Measurements from ENCODE around the gene GLUD2. TPM values are rescaled to one million over a fixed set of nuclear protein-coding genes. Genes with fewer than 3 reads are reported as not detected.
"Not testable (repeated sequence)": the region's sequence is repeated elsewhere in the genome, so short reads cannot be mapped to it uniquely, and the experiment has no call there.

The GLUD2 gene
- total RNA-seq = 3.7 TPM

GRCh38 chrX:121047441-121048419 lies at the start of gene GLUD2:
Gene GLUD2 (plus strand): TSS chrX:121047610. CDS start chrX:121047685, 75 bp downstream.
- peak; percentile 77 for DNase-seq (ENCODE audit: low spot score)
- ATAC-seq = peak; percentile 99

- ATAC-seq (no peak), DNase-seq (ENCODE audit: low spot score) (no peak)
Observed at GRCh38 chrX:120999413-120999812, 48.0 kb upstream of the GLUD2 start.

- DNase-seq (ENCODE audit: low spot score) (no peak), ATAC-seq (peak; percentile 72)
Observed at GRCh38 chrX:121000589-121000988, 46.8 kb upstream of the GLUD2 start.

- DNase-seq (ENCODE audit: low spot score) = no peak
- ATAC-seq = peak; percentile 19
Observed at GRCh38 chrX:121008920-121009319, 38.5 kb upstream of the GLUD2 start.

GRCh38 chrX:121009764-121010163 lies 37.6 kb upstream of the GLUD2 start:
- DNase-seq (ENCODE audit: low spot score) (no peak), ATAC-seq (no peak)

- ATAC-seq = no peak
- DNase-seq (ENCODE audit: low spot score) = no peak
Observed at GRCh38 chrX:121010218-121010617, 37.2 kb upstream of the GLUD2 start.

DNA sequence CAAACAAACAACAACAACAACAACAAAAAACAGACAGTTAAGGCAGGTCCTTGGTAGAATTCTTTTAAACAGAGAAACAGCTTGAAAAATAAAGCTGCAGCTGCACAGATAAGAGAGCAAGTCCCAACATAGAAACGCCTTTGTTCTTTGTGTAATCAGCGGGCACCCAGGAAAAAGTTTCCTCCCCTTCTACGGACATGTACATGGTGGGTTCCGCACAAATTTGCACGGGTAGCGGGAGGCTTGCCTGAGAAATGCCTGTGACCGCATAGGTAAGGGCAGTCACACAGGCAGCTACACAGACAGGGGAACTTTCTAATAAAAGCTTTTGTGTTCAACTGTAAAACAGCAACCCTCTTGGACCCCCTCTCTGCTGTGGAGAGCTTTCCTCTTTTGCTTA lies 36.2 kb upstream of the GLUD2 start:
- DNase-seq (ENCODE audit: low spot score) (no peak), ATAC-seq (no peak)

DNA sequence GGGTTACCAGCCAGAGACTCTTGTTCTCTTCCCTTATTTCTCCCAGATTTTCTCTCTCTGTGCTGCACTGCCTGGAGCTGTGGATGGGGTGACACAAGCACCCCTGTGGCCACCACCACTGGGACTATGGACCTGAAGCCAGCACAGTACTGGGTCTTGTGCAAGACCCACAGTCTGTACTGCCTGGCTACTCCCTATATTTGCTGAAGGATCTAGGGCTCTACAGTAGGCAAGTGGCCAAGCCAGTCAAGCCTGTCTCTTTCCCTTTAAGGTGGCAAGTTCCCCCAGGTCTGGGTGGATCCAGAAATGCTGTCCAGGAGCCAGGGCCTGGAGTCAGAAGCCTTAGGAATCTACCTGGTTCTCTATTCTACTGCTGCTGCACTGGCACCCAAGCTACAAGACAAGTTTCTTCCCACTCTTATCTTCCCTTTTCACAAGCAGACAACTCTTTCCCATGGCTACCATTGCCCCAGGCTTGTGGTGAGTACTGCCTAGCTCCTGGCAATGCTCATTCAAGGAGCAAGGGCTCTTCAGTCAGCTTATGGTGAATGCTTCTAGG lies 33.4 kb upstream of the GLUD2 start:
- DNase-seq (ENCODE audit: low spot score) = no peak
- peak; percentile 51 for ATAC-seq

- DNase-seq (ENCODE audit: low spot score) = no peak
- ATAC-seq = no peak
Observed at GRCh38 chrX:121014826-121015225, 32.6 kb upstream of the GLUD2 start.

GRCh38 chrX:121028419-121028818 lies 19.0 kb upstream of the GLUD2 start:
- no peak for DNase-seq (ENCODE audit: low spot score)
- no peak for ATAC-seq

DNA sequence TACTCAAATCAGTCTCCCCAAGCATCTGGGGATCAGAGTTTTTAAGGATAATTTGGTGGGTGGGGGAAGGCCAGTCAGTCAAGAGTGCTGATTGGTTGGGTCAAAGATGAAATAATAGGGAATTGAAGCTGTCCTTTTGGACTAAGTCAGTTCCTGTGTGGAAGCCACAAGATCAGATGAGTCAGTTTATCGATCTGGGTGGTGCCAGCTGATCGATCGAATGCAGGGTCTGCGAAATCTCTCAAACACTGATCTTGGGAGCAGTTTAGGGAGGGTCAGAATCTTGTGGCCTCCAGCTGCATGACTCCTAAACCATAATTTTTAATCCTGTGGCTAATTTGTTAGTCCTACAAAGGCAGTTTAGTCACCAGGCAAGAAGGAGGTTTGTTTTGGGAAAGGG lies 17.3 kb upstream of the GLUD2 start:
- ATAC-seq (no peak), DNase-seq (ENCODE audit: low spot score) (no peak)

DNA sequence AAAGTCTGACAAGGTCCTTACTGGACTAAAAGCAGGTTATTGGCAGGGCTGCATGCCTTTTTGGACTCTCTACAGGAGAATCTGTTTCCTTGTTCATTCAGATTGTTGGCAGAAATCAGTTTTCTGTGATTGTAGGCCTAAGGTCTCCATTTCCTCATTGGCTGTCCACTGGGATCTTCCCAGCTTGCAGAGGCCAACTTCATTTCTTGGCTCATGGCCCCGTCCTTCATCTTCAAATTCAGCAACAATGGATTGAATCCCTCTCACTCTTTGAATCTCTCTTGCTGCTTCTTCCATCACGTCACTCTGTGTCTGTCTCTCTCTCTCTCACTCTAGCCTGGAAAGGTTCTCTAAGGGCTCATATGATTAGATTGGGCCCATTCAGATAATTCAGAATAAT lies 14.9 kb upstream of the GLUD2 start:
- ATAC-seq = no peak
- DNase-seq (ENCODE audit: low spot score) = no peak

GRCh38 chrX:121036137-121036536 lies 11.3 kb upstream of the GLUD2 start:
- ATAC-seq (no peak), DNase-seq (ENCODE audit: low spot score) (no peak)

- ATAC-seq (no peak), DNase-seq (ENCODE audit: low spot score) (no peak)
Observed at GRCh38 chrX:121036951-121037350, 10.5 kb upstream of the GLUD2 start.

- ATAC-seq = no peak
Observed at GRCh38 chrX:121050781-121051180, 3.4 kb downstream of the GLUD2 start.

DNA sequence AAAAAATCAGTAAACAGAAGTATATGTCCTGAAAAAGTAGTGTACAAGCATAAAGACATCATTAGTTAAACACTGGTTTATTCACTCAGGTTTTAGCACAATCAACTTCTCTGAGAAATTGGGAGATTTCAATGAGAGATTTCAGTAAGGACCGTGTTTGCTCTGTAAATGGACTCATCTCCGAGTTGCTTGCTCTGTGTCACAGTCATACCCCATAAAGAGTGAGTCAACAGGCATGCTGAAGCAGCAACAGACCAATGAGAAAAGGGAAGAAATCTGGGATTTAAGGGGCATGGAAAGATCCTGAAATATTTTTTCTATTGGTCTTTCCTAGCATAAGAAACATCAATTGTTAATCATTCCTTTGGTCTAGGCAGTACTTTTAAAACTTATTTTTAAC lies 4.7 kb downstream of the GLUD2 start:
- no peak for DNase-seq (ENCODE audit: low spot score)
- ATAC-seq = no peak

More at GRCh38 chrX:121050781-121051180, 3.4 kb downstream of the GLUD2 start:
- no peak for DNase-seq (ENCODE audit: low spot score)

GRCh38 chrX:121062289-121062688 lies 14.9 kb downstream of the GLUD2 start:
- DNase-seq (ENCODE audit: low spot score) (no peak), ATAC-seq (no peak)

DNA sequence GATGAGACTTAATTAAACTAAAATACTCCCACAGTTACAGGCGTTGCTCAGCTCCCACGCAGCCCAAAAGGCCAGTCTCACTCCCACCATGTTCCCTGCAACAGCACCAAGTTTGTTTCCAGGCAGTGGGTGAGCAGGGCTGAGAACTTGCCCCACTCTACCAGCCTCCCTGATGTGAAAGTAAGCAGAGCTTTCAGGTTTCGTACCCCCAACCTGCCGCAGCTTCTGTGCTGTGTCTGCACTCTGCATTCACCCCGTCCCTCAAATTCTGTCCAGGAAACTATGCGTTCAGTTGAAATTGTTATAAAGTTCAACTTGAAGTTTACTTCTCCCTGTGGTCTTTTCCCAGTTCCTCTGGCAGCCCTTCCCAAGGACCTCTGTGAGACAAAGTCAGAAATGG lies 17.2 kb downstream of the GLUD2 start:
- ATAC-seq (no peak), DNase-seq (ENCODE audit: low spot score) (no peak)

DNA sequence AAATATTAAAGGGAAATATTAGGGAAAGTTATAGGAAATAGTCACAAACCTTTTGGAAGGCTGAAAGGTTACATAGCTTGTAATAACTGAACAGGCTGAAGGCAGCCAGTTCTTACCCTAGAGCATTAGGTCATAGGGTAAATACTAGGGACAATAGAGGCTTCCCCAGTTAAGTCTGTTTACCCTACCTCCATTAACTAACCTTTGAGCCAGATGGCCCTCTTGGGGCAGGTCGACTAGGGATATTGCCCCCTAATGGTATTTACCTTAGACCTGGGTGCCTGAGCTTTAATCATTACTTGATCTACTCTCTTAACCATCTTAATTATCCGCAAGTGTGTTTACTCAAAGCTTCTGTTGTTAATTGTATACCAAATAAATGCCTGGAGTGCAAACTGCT lies 36.8 kb downstream of the GLUD2 start:
- not testable (repeated sequence) for DNase-seq (ENCODE audit: low spot score)

GRCh38 chrX:121084903-121085611 lies 37.6 kb downstream of the GLUD2 start:
- ATAC-seq = no peak
- DNase-seq (ENCODE audit: low spot score) = no peak

More for the DNA sequence above, 36.8 kb downstream of the GLUD2 start:
- ATAC-seq = not testable (repeated sequence)

DNA sequence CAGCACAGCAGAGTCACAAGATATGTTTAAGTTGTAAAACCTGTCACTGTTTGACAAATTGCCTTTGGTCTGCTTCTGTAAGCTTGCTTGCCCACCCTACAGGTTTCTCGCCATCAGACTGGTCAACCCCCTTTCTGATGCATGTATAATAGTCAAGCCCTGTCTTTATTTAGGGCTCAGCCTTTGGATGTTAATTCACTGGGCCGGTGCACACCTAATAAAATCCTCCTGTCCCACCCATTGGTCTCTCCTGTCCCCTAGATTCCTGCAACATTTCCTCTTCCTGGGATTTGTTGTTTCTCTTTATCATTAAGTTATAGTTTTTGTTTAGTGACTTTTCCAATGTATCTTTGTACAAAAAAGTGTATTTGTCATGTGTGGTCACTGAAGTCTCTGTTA lies 38.2 kb downstream of the GLUD2 start:
- ATAC-seq (no peak), DNase-seq (ENCODE audit: low spot score) (no peak)

DNA sequence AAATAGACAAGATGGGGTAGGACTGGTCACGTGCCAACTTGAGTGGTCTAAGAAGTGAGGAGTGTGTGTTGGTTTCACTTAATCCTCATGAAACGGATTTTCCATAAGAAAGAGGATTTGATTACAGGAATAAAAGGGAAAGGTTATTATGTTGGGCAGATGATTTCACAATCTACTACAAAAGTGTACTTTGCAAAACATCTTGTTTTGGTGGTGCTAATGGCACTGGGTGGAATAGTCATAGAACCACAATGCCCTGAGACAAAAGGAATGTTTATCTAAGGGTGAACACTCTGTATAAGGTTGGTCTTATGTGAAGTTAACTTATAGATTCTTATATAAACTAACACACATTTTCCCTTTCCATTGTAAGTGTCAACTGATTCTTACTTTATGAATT lies 45.6 kb downstream of the GLUD2 start:
- DNase-seq (ENCODE audit: low spot score) (no peak), ATAC-seq (no peak)
